CD4-positive, alpha-beta T cell treated with Interferon gamma for 1 hour (primary cell): ENCODE data around the gene TSPYL2.
A peak's percentile ranks its signal among the peaks of the same experiment; 100 is the strongest.

Experiments
- DNase-seq: peaks from one replicate; pipeline ENCODE4 v3.0.0-alpha.2; 2020

TSPYL2 gene

DNA sequence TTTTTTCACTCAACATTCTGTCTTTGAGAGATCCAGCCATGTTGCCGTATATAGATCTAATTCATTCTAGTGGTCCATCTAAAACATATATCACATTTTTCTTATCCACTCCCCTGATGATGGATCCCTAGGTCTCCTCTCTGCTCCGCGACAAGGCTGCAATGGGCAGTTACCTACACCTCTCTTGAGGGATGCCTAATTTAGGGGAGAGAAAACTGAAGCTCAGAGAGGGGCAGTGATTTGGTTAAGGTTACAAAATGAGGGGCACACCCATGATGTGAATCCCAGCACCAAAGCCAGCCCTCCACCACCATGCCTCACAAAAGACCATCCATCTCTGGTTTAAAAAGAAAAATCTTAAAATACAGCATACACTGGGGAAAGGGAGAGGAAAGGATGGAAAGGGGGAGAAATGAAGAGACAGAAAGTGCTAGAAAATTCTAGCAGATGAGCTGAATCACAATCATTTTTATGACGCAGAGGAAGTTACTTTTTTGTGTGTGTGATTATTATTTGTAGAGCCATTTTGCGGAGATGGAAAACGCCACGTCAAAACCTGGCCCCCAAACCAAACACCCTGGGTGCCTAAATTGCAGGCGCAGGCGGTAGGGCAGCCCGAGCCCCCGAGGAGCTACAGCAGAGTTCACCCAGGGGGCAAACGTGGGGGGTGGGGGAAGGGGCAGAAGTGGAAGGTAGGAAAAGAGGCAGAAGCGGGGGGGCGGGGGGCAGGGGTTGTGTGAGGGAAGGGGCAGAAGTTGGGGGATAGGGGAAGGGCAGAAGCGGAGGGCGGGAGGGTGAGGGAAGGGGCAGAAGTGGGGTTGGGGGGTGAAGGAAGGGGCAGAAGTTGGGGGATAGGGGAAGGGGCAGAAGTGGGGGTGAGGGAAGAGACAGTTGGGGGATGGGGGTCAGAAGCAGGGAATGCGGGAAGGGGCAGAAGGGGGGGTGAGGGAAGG is 1.3 kb upstream of the TSPYL2 start:
- peak; percentile 45 for DNase-seq

GRCh38 chrX:53082773-53083616 is 828 bp downstream of the TSPYL2 start:
- DNase-seq = no peak

GRCh38 chrX:53084043-53084570 is 1.9 kb downstream of the TSPYL2 start:
- no peak for DNase-seq

GRCh38 chrX:53084863-53085262 is 2.7 kb downstream of the TSPYL2 start:
- DNase-seq = no peak

DNA sequence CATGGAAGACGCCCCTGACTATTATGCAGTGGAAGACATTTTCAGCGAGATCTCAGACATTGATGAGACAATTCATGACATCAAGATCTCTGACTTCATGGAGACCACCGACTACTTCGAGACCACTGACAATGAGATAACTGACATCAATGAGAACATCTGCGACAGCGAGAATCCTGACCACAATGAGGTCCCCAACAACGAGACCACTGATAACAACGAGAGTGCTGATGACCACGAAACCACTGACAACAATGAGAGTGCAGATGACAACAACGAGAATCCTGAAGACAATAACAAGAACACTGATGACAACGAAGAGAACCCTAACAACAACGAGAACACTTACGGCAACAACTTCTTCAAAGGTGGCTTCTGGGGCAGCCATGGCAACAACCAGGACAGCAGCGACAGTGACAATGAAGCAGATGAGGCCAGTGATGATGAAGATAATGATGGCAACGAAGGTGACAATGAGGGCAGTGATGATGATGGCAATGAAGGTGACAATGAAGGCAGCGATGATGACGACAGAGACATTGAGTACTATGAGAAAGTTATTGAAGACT is 3.6 kb downstream of the TSPYL2 start:
- peak; percentile 25 for DNase-seq

DNA sequence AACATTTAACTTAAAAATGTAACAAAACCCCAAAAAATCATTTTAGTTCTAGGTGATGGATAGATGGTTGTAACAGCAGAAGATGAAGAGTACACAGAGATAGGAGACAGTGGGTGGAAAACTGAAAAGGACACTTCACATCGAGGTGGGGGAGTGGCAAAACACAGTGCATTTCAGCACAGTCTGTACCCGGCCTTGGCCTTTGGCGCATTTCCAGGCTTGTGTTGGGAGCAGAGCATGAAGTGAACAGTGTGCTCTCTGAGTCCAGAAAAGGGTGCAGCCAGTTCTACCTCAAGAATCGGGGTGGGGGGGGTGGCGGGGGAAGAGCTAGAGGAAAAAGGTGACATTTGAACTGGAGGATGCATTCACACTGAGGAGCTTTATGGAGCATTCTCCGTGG is 4.3 kb downstream of the TSPYL2 start:
- DNase-seq = no peak

DNA sequence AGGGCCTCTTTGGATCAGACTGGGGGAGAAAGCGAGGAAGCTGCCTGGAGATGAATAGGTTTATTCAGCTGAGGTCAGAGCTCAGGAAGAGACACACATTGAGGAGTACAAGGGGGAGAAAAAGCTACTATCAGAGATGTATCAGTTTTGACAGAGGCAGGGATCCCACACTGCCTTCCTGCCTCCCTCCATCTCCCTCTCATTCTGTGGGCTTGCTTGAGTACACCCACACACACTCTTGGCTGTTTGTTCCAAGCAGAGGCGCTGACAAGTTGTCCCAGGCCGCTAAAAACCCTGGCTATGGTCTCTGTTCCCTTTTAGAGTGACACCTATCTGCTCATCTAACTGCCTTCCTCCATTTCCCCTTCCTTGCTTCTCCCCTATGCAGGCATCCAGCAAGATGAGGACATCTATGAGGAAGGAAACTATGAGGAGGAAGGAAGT is 5.2 kb downstream of the TSPYL2 start:
- DNase-seq = no peak

DNA sequence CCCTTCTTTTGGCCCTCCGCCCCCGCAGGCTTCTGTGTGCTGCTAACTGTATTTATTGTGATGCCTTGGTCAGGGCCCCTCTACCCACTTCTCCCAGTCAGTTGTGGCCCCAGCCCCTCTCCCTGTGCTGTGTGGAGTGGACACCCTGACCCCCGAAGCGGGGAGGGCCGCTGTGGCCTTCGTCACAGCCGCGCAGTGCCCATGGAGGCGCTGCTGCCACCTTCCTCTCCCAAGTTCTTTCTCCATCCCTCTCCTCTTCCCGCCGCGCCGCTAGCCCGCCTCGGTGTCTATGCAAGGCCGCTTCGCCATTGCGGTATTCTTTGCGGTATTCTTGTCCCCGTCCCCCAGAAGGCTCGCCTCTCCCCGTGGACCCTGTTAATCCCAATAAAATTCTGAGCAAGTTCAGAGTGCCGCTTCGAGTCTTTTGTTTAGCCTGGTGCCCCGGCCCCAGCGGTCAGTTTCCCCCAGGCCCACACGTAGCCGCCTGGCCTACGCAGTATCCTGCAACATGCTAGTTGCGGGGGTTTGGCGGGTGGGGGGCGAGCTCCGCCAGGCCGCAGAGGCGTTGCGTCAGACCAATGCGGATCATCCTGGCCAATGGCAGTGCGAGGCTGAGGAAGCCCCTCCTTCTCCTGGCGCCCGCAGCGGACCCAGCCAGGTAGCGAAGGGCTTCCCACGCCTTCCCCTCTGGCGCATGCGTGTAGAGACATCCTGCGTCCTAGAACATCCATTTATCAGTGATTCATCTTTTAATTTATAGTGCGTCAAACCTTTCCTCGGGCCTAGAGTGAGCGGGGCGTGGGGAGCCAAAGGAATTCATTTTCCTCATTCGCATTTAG is 6.2 kb downstream of the TSPYL2 start:
- DNase-seq = peak; percentile 90

GRCh38 chrX:53089224-53089842 is 7.2 kb downstream of the TSPYL2 start:
- peak; percentile 56 for DNase-seq

GRCh38 chrX:53089925-53090324 is 7.8 kb downstream of the TSPYL2 start:
- no peak for DNase-seq

GRCh38 chrX:53091354-53091753 is 9.2 kb downstream of the TSPYL2 start:
- DNase-seq = no peak

GRCh38 chrX:53093177-53093655 is 11.0 kb downstream of the TSPYL2 start:
- peak; percentile 70 for DNase-seq

DNA sequence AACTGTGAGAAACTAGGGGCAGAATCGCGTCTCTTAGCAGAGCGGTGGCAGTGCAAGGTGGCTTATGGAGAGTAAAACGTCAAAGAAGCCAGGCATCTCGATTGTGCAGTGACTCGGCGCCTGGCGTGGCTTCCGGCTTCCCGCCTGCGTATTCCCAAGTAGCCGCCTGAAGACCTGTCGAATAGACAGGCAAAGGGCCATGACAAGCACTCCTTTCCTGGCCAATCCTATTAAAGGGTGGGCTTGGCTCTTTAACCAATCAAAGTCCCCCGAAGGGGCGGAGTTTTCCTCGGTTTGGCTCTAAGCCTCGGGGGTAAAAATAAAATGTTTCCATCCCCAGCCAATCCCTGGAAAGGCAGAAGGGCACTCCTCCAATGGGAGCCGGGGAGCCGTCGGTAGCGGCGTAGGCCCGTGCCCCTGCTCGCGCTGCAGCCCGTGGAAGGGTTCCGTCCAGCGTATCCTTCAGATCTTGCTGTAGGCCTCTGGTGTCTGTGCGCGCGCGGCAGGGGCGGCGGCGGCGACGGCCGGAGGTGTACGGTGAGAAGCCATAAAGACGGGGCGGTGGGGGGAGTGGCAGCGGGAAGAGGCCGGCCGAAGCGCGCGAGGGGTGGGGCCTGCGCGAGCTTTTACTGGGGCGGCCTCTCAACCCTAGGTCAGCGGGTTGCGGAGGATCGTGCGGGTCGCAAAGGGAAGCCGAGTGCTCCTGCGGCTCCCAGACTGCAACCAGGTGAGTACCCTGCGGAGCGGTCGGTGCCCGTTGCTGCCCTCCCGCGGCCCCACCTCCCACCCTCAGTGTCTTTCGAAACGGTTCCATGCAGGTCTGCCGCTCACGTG is 11.8 kb downstream of the TSPYL2 start, which contains the start of gene KANTR:
TSS of gene KANTR (plus strand) at position 395 of the 834 bp plus-strand sequence. CDS start 30,131 bp downstream, outside the sequence.
- DNase-seq = peak; percentile 82

DNA sequence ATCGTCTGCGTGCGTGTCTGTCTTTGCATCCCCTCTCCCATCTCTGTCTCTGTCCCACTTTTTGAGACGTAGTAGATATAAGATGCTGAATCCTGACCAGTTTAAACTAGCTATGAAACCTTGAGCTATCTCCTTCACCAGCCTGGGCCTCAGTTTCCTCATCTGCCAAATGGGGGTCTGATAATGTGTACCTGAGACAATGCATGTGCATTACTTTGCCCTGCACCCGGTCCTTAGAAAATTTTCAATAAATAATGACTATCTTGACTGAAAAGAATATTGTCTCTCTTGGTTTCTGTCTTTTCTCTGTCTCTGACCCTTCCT is 12.4 kb downstream of the TSPYL2 start:
- no peak for DNase-seq

DNA sequence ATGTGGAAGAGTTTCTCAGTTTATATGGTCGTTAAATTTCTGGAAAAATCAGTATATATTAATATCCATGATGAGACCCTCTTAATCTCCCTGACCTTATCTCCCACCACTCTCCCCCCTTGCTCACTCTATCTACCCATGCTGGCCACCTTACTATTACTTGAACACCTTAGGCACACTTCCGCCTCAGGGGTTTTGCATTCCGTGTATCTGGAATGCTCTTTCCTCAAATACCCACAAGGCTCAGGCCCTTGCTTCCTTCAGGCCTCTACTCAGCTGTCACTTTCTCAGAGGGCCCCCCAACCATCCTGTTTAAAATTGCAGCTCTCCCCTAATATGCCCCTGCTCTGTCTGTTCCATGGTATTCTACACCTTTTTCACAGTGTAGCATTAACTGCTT is 13.6 kb downstream of the TSPYL2 start:
- no peak for DNase-seq

DNA sequence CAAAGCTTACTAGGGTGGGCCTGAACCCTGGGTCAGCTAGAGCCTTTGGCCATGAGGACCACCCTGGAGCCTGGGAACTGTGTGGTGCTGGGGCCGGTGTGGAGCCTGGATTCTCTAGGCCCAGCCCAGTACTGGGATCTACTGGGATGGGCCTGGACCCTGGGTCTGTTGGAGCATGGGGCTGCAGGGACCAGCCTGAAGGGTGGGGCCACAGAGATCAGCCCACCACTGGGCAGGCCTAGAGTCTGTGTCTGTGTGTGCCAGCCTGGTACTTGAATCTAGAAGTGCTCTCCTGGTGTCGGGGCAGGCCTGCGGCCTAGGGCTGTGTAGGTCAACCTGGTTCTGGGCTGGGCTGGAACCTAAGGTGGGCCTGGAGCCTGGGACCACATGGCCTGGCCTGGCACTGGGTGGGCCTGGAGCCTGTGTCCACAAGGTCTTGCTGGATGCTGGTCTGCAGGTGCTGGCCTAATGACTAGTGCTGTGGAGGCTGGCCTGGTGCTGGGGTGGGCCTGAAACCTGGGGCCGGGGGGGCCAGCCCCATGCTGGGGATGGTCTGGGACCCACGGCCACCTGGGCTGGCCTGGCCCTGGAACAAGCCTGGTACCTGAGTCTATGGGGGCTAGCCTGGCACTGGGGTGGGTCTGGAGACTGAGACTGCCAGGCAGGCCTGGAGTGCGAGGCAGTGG is 32.8 kb downstream of the TSPYL2 start:
- no peak for DNase-seq

DNA sequence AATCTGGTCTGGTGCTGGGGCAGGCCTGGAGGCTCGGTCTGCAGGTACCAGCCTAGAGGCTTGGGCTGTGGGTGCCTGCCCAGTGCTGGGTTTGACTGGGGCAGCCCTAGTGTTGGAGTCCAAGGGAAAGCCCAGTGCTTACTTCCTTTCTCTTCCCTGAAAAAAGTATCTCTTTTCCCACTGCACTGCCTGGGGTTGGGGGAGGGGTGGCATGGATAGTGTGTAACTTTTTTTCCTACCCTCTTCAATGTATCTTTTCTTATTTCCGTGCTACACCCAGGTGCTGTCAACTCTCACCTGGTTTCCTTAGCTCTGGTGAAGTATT is 33.3 kb downstream of the TSPYL2 start:
- DNase-seq = no peak

DNA sequence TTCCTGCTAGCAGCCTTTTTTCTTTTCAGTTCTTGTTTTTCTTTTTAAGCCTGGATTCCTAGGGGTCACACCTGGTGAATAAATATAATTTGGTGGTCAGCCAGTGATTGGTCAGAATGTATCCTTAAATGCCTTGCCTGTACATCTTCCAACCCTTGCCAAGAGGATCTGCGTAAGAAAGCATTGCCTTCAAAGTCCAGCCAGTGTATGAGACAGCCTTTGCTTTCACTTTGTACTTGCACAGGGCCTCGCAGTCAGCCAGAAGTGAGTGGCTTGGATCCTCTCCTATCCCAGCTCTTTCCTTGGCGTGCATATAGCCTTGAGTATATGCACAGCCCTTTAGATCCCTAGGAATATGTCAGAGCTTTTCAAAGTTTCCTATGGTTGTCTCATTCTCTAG is 33.9 kb downstream of the TSPYL2 start:
- no peak for DNase-seq

DNA sequence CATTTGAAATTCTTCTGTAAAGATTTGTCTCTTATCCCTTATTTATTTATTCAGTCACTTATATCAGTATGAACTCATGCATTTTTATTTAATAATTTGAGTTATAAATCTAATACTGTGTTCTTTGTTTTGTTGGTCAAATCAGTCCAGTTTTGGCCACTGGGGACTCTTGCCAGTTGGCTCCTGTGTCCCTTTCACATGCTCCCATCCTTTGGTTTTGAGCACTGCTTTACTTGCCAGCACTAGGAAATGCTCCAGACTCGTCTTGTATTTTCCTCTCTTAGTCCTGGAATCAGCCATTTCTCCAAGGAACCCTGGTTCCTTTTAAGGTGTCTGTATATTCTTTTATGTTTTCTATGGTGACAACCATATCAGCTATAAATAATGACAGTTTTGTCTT is 39.8 kb downstream of the TSPYL2 start:
- DNase-seq = no peak

GRCh38 chrX:53125506-53125905 is 43.3 kb downstream of the TSPYL2 start:
- no peak for DNase-seq
